Measurements from ENCODE around the gene IGFL1.
"Not testable (repeated sequence)": the region's sequence is repeated elsewhere in the genome, so short reads cannot be mapped to it uniquely, and the experiment has no call there.

The IGFL1 gene

GRCh38 chr19:46239193-46240024, 9.9 kb downstream of the IGFL1 start:
- H3K4me3 Mint-ChIP-seq: no peak overlapping the region
- no peak for DNase-seq (ENCODE audit: low spot score in 2 of 2)
- no peaks in the 10 kb centered on the region for H3K9me3 Mint-ChIP-seq
- H3K4me1 Mint-ChIP-seq: no peaks in the 10 kb centered on the region
- no peak overlapping the region for H3K27ac Mint-ChIP-seq (ENCODE audit: low read depth)
- H3K27me3 Mint-ChIP-seq: peaks cover 94% of the 10 kb centered on the region
- ATAC-seq (replicated peaks; ENCODE audit: extremely low read depth, poor library complexity, severe bottlenecking): no peak
- peaks cover 4% of the 10 kb centered on the region for H3K36me3 Mint-ChIP-seq (ENCODE audit: insufficient read depth)

DNA sequence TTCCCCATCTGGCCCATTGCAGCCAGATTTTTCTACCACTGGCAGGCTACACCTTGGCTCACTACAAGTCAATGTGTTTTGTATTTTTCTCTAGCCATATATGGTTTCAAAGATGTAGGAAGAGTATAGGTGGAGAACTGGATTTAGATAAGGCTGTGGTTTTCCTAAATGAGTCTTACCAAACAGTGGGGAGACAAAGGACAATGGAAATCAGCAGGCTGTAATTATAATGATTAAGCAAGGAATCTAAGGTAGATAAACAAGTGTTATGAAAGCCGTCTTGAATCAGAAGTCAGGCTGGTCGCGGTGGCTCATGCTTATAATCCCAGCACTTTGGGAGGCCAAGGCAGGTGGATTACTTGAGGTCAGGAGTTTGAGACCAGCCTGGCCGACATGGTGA, 11.2 kb downstream of the IGFL1 start:
- Mint-ChIP-seq H3K4me3 (no peak overlapping the region), H3K36me3 (ENCODE audit: insufficient read depth) (peaks cover 2% of the 10 kb centered on the region), H3K9me3 (no peaks in the 10 kb centered on the region), H3K27ac (ENCODE audit: low read depth) (no peak overlapping the region), H3K4me1 (no peaks in the 10 kb centered on the region), H3K27me3 (peaks cover 96% of the 10 kb centered on the region)
- ATAC-seq (replicated peaks; ENCODE audit: extremely low read depth, poor library complexity, severe bottlenecking) (no peak), DNase-seq (ENCODE audit: low spot score in 2 of 2) (no peak)

DNA sequence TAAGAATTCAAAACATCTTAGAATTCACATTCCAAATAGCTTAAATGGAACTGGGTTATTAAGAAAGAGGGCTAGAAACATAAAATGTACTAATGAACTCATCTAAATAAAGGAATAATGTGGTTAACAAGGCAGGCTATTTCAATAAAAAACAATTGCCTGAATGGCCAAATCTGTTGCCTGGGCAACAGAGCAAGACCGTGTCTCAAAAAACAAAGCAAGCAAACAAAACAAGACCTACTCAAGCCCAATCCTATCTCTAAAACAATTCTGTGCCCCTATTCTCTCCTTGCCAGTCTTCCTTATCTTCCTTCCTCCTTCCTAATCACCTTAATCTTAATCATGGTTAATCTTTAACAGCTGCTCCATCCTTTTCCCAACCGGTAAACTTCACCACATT, 12.1 kb downstream of the IGFL1 start:
- Mint-ChIP-seq H3K36me3 (ENCODE audit: insufficient read depth) (peaks cover 2% of the 10 kb centered on the region), H3K9me3 (no peaks in the 10 kb centered on the region), H3K4me3 (no peak overlapping the region), H3K27ac (ENCODE audit: low read depth) (no peak overlapping the region), H3K4me1 (no peaks in the 10 kb centered on the region), H3K27me3 (peaks cover 96% of the 10 kb centered on the region)
- ATAC-seq (replicated peaks; ENCODE audit: extremely low read depth, poor library complexity, severe bottlenecking) (no peak), DNase-seq (ENCODE audit: low spot score in 2 of 2) (no peak)

DNA sequence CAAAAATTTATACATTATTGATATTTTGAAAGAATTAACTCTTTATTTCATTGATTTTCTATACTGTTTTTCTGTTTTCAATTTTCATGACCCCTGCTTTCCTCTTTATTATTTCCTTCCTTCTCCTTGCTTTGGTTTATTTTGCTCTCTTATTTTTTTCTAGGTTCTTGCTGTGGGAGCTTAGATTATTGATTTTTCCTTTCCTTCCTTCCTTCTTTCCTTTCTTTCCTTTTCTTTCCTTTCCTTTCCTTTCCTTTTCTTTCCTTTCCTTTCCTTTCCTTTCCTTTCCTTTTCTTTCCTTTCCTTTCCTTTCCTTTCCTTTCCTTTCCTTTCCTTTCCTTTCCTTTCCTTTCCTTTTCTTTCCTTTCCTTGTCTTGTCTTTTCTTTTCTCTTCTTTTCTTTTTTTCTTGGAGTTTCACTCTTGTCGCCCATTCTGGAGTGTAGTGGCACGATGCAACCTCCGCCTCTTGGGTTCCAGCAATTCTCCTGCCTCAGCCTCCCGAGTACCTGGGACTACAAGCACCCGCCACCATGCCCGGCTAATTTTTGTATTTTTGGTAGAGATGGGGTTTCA, 13.6 kb downstream of the IGFL1 start:
- H3K27me3 Mint-ChIP-seq: peaks cover 97% of the 10 kb centered on the region

DNA sequence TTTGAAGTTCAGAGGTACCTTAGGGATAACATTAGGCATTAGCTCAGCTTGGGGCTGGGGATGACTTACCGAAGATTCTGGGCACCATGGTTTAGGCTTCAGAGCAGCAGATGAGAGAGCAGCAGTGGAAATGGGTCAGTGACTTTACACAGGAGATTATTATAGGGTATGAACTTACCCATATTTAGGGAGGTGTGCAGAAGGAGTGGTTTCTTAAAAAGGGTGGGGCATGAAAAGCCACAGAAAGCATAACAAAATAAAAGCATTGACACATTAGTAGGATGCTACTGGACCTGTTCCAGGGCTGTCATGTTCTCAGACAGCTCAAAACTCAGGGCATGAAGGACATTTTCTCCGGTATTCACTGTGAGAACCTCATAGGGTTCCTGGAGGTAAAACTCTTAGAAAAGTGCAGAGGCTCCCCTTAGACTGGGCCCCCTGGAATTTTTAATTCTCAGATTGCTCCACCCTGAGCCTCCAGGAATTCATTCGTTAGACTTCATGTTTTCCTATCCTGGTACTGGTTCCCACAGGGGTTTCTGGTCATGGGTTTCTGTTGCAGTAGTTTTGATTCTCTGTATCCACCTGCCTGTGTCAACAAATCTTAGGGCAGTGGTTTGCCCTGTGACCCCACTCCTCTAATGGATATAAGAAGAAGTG, 20.7 kb downstream of the IGFL1 start:
- ATAC-seq (replicated peaks; ENCODE audit: extremely low read depth, poor library complexity, severe bottlenecking) (no peak), DNase-seq (ENCODE audit: low spot score in 2 of 2) (no peak)
- Mint-ChIP-seq H3K9me3 (no peaks in the 10 kb centered on the region), H3K27me3 (peaks cover 86% of the 10 kb centered on the region), H3K4me3 (no peak overlapping the region), H3K36me3 (ENCODE audit: insufficient read depth) (peaks cover 3% of the 10 kb centered on the region), H3K27ac (ENCODE audit: low read depth) (no peak overlapping the region), H3K4me1 (no peaks in the 10 kb centered on the region)

More for the DNA sequence above, 13.6 kb downstream of the IGFL1 start:
- not testable (repeated sequence) for H3K4me3 Mint-ChIP-seq; H3K36me3 Mint-ChIP-seq (ENCODE audit: insufficient read depth); H3K9me3 Mint-ChIP-seq; ATAC-seq (replicated peaks; ENCODE audit: extremely low read depth, poor library complexity, severe bottlenecking); H3K27ac Mint-ChIP-seq (ENCODE audit: low read depth); DNase-seq (ENCODE audit: low spot score in 2 of 2); H3K4me1 Mint-ChIP-seq

GRCh38 chr19:46251416-46251815, 21.9 kb downstream of the IGFL1 start:
- Mint-ChIP-seq H3K27ac (ENCODE audit: low read depth) (no peak overlapping the region), H3K27me3 (peaks cover 81% of the 10 kb centered on the region), H3K4me1 (no peaks in the 10 kb centered on the region)

DNA sequence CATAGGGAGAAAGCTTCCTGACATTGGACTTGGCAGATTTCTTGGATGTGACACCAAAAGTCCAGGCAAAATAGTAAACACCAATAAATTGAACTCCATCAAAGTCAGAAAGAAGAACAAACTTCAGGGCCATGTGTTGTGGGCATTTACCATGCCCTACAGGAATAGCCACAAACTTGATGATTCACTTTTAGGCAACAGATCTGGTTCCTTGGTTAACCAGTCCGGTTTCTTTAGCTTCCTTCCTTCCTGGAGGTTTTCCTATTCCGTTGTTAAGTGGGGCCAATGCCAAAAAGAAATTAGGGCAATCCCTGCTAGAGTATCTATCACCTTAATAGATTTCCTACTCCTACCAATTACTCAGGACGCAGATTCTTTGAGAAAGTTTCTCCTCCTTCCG, 25.2 kb downstream of the IGFL1 start:
- no peak for DNase-seq (ENCODE audit: low spot score in 2 of 2)
- H3K27me3 Mint-ChIP-seq: peaks cover 75% of the 10 kb centered on the region
- ATAC-seq (replicated peaks; ENCODE audit: extremely low read depth, poor library complexity, severe bottlenecking): no peak

More at GRCh38 chr19:46251416-46251815, 21.9 kb downstream of the IGFL1 start:
- DNase-seq (ENCODE audit: low spot score in 2 of 2) (no peak), ATAC-seq (replicated peaks; ENCODE audit: extremely low read depth, poor library complexity, severe bottlenecking) (no peak)
- peaks cover 3% of the 10 kb centered on the region for H3K36me3 Mint-ChIP-seq (ENCODE audit: insufficient read depth)
- H3K4me3 Mint-ChIP-seq: no peak overlapping the region
- no peaks in the 10 kb centered on the region for H3K9me3 Mint-ChIP-seq

DNA sequence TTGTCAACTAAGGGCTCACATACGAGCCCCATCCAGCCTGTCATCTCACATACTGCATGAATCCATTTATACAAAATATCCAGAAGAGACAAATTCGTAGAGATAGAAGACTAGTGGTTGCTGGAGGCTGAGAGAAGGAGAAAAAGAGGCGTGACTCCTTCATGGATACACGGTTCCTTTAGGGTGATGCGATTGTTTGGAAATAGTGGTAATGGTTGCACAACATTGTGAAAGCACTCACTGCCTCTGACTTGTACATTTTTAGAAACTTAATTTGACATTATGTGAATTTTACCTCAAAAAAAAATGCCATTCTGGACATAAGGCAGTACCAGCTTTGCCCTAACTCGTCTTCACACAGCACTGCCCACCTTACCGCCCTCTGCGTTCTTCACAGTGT, 27.3 kb downstream of the IGFL1 start:
- DNase-seq (ENCODE audit: low spot score in 2 of 2) (no peak), ATAC-seq (replicated peaks; ENCODE audit: extremely low read depth, poor library complexity, severe bottlenecking) (no peak)
- H3K4me1 Mint-ChIP-seq: peaks cover 8% of the 10 kb centered on the region
- H3K27ac Mint-ChIP-seq (ENCODE audit: low read depth): no peak overlapping the region
- H3K9me3 Mint-ChIP-seq: no peaks in the 10 kb centered on the region
- H3K36me3 Mint-ChIP-seq (ENCODE audit: insufficient read depth): no peaks in the 10 kb centered on the region
- H3K27me3 Mint-ChIP-seq: peaks cover 74% of the 10 kb centered on the region
- H3K4me3 Mint-ChIP-seq: no peak overlapping the region

More for the DNA sequence above, 25.2 kb downstream of the IGFL1 start:
- H3K27ac Mint-ChIP-seq (ENCODE audit: low read depth): no peak overlapping the region
- H3K9me3 Mint-ChIP-seq: no peaks in the 10 kb centered on the region
- H3K4me3 Mint-ChIP-seq: no peak overlapping the region
- H3K36me3 Mint-ChIP-seq (ENCODE audit: insufficient read depth): peaks cover 3% of the 10 kb centered on the region
- no peaks in the 10 kb centered on the region for H3K4me1 Mint-ChIP-seq

GRCh38 chr19:46261501-46261900, 32.0 kb downstream of the IGFL1 start:
- Mint-ChIP-seq H3K4me1 (peaks cover 24% of the 10 kb centered on the region), H3K27me3 (peaks cover 54% of the 10 kb centered on the region)
- ATAC-seq (replicated peaks; ENCODE audit: extremely low read depth, poor library complexity, severe bottlenecking); H3K27ac Mint-ChIP-seq (ENCODE audit: low read depth); DNase-seq (ENCODE audit: low spot score in 2 of 2); H3K36me3 Mint-ChIP-seq (ENCODE audit: insufficient read depth); H3K4me3 Mint-ChIP-seq; H3K9me3 Mint-ChIP-seq: not testable (repeated sequence)

DNA sequence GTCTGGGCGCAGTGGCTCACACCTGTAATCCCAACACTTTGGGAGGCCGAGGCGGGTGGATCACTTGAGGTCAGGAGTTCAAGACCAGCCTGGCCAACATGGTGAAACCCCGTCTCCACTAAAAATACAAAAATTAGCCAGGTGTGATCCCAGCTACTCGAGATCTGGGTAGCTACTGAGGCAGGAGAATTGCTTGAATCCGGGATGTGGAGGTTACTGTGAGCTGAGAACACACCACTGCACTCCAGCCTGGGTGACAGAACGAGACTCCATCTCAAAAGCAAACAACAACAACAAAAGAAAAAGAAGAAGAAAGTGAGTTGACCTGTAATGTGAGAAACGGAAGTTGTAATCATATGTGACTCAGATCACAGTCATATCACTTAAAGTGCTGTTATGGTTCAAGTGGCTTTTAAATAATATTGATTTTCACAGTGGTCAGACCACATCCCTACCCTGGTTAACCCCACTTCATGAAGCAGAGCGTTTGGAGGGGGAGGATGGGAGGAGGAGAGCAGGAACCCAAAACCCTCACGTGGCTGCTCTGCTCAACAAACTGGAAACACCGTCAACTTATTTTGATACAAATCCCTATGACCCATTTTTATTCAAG, 33.2 kb downstream of the IGFL1 start:
- H3K4me1 Mint-ChIP-seq: peaks cover 24% of the 10 kb centered on the region
- ATAC-seq (replicated peaks; ENCODE audit: extremely low read depth, poor library complexity, severe bottlenecking): peak; percentile 98
- H3K9me3 Mint-ChIP-seq; H3K36me3 Mint-ChIP-seq (ENCODE audit: insufficient read depth): not testable (repeated sequence)
- peaks cover 55% of the 10 kb centered on the region for H3K27me3 Mint-ChIP-seq
- H3K27ac Mint-ChIP-seq (ENCODE audit: low read depth): peak overlapping the region; percentile 67
- H3K4me3 Mint-ChIP-seq: peak overlapping the region; percentile 30
- peak in 1 of 2 donors; percentile 79 for DNase-seq (ENCODE audit: low spot score in 2 of 2)

- H3K9me3 Mint-ChIP-seq; H3K27ac Mint-ChIP-seq (ENCODE audit: low read depth); H3K4me3 Mint-ChIP-seq; ATAC-seq (replicated peaks; ENCODE audit: extremely low read depth, poor library complexity, severe bottlenecking); H3K36me3 Mint-ChIP-seq (ENCODE audit: insufficient read depth); DNase-seq (ENCODE audit: low spot score in 2 of 2): not testable (repeated sequence)
- peaks cover 41% of the 10 kb centered on the region for H3K4me1 Mint-ChIP-seq
- H3K27me3 Mint-ChIP-seq: peaks cover 57% of the 10 kb centered on the region
These were observed 35.3 kb downstream of the IGFL1 start for GRCh38 chr19:46264801-46265200.

DNA sequence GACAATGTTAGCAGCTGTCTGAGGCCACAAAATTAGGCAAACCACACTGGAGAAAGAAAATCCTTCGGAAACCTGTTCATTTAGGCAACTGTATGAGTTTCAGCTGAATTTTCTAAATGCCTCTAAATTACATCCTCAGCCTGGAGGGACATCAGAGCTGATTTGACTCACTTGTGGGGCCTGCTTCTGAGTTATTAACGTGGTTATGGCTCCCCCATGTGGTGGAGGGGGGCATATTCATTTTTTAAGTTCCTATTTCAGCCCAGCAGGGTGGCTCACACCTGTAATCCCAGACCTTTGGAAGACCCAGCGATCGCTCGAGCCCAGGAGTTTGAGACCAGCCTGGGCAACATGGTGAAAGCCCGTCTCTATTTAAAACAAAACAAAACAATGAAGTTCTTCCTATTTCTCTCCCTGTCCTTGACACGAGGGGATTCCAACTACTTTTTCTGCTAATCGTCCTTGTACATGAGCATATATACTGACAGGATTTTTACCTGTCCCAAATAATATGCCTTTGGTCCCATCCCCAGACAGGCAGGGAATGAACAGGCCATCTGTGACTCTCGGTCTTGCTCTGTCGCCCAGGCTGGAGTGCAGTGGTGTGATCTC, 35.8 kb downstream of the IGFL1 start:
- H3K4me1 Mint-ChIP-seq: peaks cover 41% of the 10 kb centered on the region
- no peak overlapping the region for H3K4me3 Mint-ChIP-seq
- H3K27me3 Mint-ChIP-seq: peaks cover 52% of the 10 kb centered on the region
- DNase-seq (ENCODE audit: low spot score in 2 of 2): peak; percentile 59 to 69
- peaks cover 2% of the 10 kb centered on the region for H3K36me3 Mint-ChIP-seq (ENCODE audit: insufficient read depth)
- H3K9me3 Mint-ChIP-seq: no peaks in the 10 kb centered on the region
- ATAC-seq (replicated peaks; ENCODE audit: extremely low read depth, poor library complexity, severe bottlenecking): peak; percentile 20
- H3K27ac Mint-ChIP-seq (ENCODE audit: low read depth): no peak overlapping the region
